Fibroblast of mammary gland (primary cell): ENCODE data around the gene BICC1.

Experiments used
- DNase-seq: peaks from one replicate; pipeline ENCODE4 v3.0.0-alpha.2; 2010; ENCODE audit warnings: low read depth
- H3K4me3 ChIP-seq: 2 replicates; pipeline ENCODE4 v1.5.1; 2011; ENCODE audit warnings: low read depth, mild to moderate bottlenecking, low read length, moderate library complexity; ENCODE audit not compliant: control insufficient read depth
- TF ChIP-seq, protein P1 (sequence below): conservative IDR thresholded peaks from 2 replicates; pipeline ENCODE4 v1.5.1; 2011; ENCODE audit warnings: low read depth, low read length, inconsistent platforms; ENCODE audit not compliant: control insufficient read depth, insufficient read depth

Gene BICC1

DNA sequence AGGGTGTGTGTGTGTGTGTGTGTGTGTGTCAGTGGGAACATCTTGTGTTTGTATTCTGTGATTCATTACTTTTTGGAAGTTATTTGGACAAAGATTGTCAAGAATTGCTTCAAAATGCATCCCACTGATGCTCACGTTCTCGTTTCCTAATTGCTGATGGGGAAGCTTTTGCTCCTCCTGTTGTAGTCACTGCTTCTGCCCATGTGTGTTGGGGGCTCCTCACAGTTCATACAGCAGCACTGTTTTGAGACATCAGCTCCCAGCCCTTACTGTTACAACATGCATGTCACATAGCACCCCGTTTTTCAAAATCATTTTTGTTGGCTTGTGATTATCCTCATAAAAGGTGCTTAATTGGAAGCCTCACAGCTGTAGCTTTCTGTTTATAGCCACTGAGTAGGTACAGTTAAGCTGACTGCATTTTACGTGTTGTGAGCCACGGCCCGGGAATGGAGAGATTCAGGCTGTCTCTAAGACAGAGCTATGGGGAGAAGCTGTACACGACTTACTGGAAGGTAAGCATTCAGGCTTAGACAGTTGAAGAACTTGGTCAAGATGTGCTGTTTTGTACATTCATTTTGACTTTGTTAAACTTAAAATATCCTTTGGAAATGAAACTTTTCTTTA is 87.4 kb downstream of the BICC1 start:
- no peak for DNase-seq
- TF ChIP-seq, protein P1, sequence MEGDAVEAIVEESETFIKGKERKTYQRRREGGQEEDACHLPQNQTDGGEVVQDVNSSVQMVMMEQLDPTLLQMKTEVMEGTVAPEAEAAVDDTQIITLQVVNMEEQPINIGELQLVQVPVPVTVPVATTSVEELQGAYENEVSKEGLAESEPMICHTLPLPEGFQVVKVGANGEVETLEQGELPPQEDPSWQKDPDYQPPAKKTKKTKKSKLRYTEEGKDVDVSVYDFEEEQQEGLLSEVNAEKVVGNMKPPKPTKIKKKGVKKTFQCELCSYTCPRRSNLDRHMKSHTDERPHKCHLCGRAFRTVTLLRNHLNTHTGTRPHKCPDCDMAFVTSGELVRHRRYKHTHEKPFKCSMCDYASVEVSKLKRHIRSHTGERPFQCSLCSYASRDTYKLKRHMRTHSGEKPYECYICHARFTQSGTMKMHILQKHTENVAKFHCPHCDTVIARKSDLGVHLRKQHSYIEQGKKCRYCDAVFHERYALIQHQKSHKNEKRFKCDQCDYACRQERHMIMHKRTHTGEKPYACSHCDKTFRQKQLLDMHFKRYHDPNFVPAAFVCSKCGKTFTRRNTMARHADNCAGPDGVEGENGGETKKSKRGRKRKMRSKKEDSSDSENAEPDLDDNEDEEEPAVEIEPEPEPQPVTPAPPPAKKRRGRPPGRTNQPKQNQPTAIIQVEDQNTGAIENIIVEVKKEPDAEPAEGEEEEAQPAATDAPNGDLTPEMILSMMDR, result no peak
- H3K4me3 ChIP-seq, result no peak overlapping the region

DNA sequence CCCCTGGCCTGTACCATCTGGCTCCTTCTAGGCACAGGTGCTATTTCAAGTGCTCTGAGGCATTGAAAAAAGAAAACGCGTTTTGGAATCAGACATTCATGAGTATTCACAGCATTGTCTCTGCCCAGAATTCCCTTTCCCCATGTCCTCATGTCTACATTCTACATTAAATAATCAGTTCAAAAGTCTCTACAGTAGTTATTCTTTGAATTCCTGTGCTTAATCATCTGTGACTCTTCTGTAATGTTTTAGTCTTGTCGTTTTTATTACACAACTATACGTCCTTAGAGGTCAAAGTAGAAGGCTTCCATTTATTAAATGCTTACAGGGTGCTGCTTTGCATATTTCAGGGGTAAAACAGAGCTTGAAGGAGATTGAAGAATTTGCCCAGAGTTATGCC is 95.7 kb downstream of the BICC1 start:
- no peak overlapping the region for H3K4me3 ChIP-seq
- peak; percentile 39 for DNase-seq
- TF ChIP-seq, protein P1, result no peak

DNA sequence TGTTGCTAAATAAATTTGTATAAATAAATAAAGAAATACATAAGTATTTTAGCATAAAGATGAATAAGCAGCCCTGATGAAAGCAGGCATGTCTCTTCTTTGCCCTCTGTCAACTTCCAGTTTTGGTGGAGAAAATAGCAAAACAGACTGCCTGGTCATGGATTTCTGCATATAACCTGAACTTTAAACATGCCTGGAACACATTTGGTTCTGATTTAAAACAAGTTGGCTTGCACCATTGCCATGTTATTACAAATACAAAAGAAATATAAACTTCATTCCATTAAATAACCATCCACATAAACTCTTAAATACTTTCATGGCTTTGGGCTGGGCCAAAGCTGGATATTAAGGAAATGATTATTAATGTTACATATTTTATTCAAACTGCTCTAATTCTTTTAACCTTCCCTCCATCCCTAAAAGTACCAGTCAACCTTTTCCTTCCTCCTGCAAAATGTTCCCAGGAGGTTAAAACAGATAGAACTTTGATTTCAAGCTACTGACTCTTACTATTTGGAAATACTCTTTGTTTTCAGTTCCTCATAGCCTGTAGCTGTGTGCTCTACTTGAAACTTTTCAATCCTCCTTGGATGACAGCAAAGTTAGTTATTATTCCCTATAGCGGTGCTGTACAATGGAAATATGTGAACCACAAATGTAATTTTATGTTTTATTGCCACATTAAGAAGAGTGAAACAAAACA is 96.3 kb downstream of the BICC1 start:
- TF ChIP-seq, protein P1, result no peak
- no peak for DNase-seq
- H3K4me3 ChIP-seq, result no peak overlapping the region

DNA sequence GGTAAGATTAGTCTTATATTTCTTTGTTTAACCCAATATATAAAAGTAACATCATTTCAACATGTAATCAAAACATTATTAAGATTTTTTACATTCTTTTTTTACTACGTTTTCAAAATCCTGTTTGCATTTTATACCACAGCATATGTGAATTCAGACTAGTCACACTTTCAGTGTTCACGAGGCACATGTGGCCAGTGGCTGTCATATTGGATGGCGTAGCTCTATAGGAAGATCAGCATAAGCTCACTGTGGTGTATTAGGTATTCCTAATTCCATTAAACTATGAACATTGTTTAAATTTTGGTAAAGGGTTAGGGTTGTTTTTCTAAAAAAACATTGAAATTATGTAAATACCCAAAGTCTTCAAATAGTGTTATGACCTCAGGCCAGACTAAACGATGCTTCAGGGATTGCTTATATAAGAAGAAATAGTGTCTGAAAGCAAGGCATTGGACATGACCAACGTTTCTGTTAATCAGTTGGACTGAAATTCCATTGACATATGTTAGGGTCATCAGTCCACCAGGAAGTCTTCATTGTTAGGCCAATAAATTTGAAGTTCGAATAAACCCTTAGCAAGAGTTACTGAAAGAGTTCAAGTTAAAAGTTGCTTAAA is 97.0 kb downstream of the BICC1 start:
- TF ChIP-seq, protein P1, result no peak
- no peak for DNase-seq
- H3K4me3 ChIP-seq, result no peak overlapping the region

DNA sequence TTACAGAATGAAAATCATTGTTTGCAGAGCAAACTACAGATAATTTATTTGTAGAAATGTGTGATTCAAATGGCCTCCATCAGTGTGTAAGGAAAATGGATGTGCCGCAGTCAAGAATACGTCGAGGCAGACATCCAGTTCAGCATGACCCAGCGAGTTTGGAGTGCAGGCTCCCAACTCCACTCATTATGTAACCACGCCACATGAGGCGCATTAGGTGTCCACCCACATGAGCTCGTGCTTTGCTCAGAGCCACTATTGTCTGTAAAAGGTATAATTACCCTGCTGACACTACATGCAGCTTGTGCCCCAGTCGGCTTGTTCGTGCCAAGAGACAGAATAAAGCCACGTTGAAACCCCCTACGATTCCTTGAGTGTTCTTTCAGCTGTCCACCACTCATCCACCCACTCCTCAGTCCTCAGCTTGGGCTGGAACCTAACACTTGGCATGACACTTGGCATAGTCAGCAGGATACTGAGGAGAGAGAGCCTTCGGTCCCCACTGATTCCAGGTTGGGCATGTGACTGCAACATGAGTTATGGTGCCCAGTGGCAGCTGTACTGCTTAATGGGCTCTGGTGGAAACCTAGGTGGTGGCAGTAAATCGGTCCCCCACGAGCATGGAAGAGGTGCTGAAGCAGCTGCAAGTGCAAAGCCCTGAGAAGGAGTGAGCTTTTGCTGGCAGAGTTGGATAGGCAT is 102.7 kb downstream of the BICC1 start:
- TF ChIP-seq, protein P1, result no peak
- DNase-seq, result no peak
- no peak overlapping the region for H3K4me3 ChIP-seq

DNA sequence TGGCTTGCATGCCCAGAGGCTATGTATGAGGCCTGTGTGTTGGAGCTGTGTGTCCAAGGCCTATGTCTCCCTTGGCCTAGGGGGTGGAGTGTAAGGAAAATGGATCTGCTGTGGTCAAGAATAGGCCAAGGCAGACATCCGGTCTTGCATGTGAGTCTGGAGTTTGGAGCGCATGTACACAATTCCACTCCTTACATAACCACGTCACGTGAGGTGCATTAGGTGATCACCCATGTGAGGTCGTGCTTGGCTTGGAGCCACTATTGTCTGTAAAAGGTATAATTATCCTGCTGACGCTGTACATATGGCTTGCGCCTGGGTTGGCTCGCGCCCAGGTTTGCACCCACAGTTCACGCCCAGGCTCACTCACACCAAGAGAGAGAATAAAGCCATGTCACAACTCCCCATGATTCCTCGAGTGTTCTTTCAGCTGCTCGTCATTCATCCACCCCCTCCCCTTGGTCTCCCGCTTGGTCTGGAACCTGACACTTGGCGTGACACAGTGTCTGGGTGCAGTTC is 105.5 kb downstream of the BICC1 start:
- DNase-seq, result no peak
- no peak overlapping the region for H3K4me3 ChIP-seq
- TF ChIP-seq, protein P1, result no peak
